ENCODE results near the gene OLIG2.

OLIG2 gene

DNA sequence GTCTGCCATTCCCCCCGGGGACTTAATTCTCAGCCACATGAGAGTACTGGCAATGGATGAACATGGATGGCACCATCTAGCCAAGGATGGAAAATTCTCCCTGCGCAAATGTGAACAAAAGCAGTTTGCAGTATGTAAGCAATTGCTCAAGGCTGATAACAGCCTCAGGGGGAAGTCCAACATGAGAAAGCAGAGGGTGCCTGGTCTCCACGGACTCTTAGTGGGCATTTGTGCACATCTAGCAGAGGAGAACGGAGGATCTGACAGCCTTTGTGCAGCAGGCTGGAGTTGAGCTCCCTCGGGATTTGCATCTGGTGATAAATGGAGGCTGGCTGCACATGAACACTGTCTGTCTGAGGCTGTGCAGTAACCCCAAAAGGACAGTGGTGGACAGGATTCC is 30.3 kb downstream of the OLIG2 start:
- no peak overlapping the region for H3K27ac ChIP-seq (ENCODE audit: low read depth, low read length)
- H3K4me3 ChIP-seq (ENCODE audit: low read depth, low read length) = no peak overlapping the region
- H3K36me3 ChIP-seq (ENCODE audit: control insufficient read depth, insufficient read depth, low read length) = no peaks in the 10 kb centered on the region
- peaks cover 40% of the 10 kb centered on the region for H3K27me3 ChIP-seq (ENCODE audit: control insufficient read depth, insufficient read depth, low read length)
- no peaks in the 10 kb centered on the region for H3K9me3 ChIP-seq (ENCODE audit: control insufficient read depth, insufficient read depth, low read depth, low read length)
- no peaks in the 10 kb centered on the region for H3K4me1 ChIP-seq (ENCODE audit: control insufficient read depth, insufficient read depth, low read length)
- H3K9ac ChIP-seq (ENCODE audit: low read length) = no peak overlapping the region

- Histone ChIP-seq H3K9me3 (ENCODE audit: control insufficient read depth, insufficient read depth, low read depth, low read length) (no peaks in the 10 kb centered on the region), H3K4me3 (ENCODE audit: low read depth, low read length) (no peak overlapping the region), H3K27ac (ENCODE audit: low read depth, low read length) (no peak overlapping the region), H3K36me3 (ENCODE audit: control insufficient read depth, insufficient read depth, low read length) (no peaks in the 10 kb centered on the region), H3K4me1 (ENCODE audit: control insufficient read depth, insufficient read depth, low read length) (no peaks in the 10 kb centered on the region), H3K9ac (ENCODE audit: low read length) (no peak overlapping the region), H3K27me3 (ENCODE audit: control insufficient read depth, insufficient read depth, low read length) (peaks cover 52% of the 10 kb centered on the region)
Observed at GRCh38 chr21:33057385-33057940, 31.7 kb downstream of the OLIG2 start.

GRCh38 chr21:33058527-33058926 is 32.8 kb downstream of the OLIG2 start:
- H3K9ac ChIP-seq (ENCODE audit: low read length) = no peak overlapping the region
- H3K4me3 ChIP-seq (ENCODE audit: low read depth, low read length) = no peak overlapping the region
- H3K36me3 ChIP-seq (ENCODE audit: control insufficient read depth, insufficient read depth, low read length) = no peaks in the 10 kb centered on the region
- H3K4me1 ChIP-seq (ENCODE audit: control insufficient read depth, insufficient read depth, low read length) = no peaks in the 10 kb centered on the region
- H3K27ac ChIP-seq (ENCODE audit: low read depth, low read length) = no peak overlapping the region
- peaks cover 56% of the 10 kb centered on the region for H3K27me3 ChIP-seq (ENCODE audit: control insufficient read depth, insufficient read depth, low read length)
- no peaks in the 10 kb centered on the region for H3K9me3 ChIP-seq (ENCODE audit: control insufficient read depth, insufficient read depth, low read depth, low read length)

GRCh38 chr21:33058957-33059356 is 33.2 kb downstream of the OLIG2 start:
- no peaks in the 10 kb centered on the region for H3K4me1 ChIP-seq (ENCODE audit: control insufficient read depth, insufficient read depth, low read length)
- no peak overlapping the region for H3K27ac ChIP-seq (ENCODE audit: low read depth, low read length)
- H3K4me3 ChIP-seq (ENCODE audit: low read depth, low read length) = no peak overlapping the region
- no peak overlapping the region for H3K9ac ChIP-seq (ENCODE audit: low read length)
- peaks cover 58% of the 10 kb centered on the region for H3K27me3 ChIP-seq (ENCODE audit: control insufficient read depth, insufficient read depth, low read length)
- H3K9me3 ChIP-seq (ENCODE audit: control insufficient read depth, insufficient read depth, low read depth, low read length) = no peaks in the 10 kb centered on the region
- H3K36me3 ChIP-seq (ENCODE audit: control insufficient read depth, insufficient read depth, low read length) = no peaks in the 10 kb centered on the region

- H3K27ac ChIP-seq (ENCODE audit: low read depth, low read length) = no peak overlapping the region
- peaks cover 62% of the 10 kb centered on the region for H3K27me3 ChIP-seq (ENCODE audit: control insufficient read depth, insufficient read depth, low read length)
- no peaks in the 10 kb centered on the region for H3K9me3 ChIP-seq (ENCODE audit: control insufficient read depth, insufficient read depth, low read depth, low read length)
- no peaks in the 10 kb centered on the region for H3K36me3 ChIP-seq (ENCODE audit: control insufficient read depth, insufficient read depth, low read length)
- H3K4me1 ChIP-seq (ENCODE audit: control insufficient read depth, insufficient read depth, low read length) = peaks cover 1% of the 10 kb centered on the region; the same call in 1 of the 2 replicates
- H3K4me3 ChIP-seq (ENCODE audit: low read depth, low read length) = no peak overlapping the region
- no peak overlapping the region for H3K9ac ChIP-seq (ENCODE audit: low read length)
Observed at GRCh38 chr21:33059380-33059841, 33.7 kb downstream of the OLIG2 start.

DNA sequence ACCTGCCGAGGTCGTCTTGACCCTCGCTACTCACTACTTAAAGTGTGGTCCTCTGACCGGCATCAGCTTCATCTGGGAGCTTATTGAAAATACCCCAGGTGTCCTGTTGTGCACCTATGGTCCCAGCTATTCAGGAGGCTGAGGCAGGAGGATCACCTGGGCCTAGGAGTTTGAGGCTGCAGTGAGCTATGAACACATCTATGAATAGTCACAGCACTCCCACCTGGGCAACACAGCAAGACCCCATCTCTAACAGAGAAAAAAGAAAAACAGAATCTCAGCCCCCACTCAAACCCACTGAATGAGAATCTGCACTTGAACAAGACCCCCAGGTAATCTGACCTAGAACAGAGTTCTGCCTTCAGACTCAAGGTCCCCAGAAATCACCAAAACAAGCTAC is 35.5 kb downstream of the OLIG2 start:
- Histone ChIP-seq H3K27ac (ENCODE audit: low read depth, low read length) (no peak overlapping the region), H3K4me3 (ENCODE audit: low read depth, low read length) (no peak overlapping the region), H3K27me3 (ENCODE audit: control insufficient read depth, insufficient read depth, low read length) (peaks cover 80% of the 10 kb centered on the region), H3K9me3 (ENCODE audit: control insufficient read depth, insufficient read depth, low read depth, low read length) (no peaks in the 10 kb centered on the region), H3K9ac (ENCODE audit: low read length) (no peak overlapping the region), H3K4me1 (ENCODE audit: control insufficient read depth, insufficient read depth, low read length) (peaks cover 6% of the 10 kb centered on the region; the same call in 1 of the 2 replicates), H3K36me3 (ENCODE audit: control insufficient read depth, insufficient read depth, low read length) (no peaks in the 10 kb centered on the region)

DNA sequence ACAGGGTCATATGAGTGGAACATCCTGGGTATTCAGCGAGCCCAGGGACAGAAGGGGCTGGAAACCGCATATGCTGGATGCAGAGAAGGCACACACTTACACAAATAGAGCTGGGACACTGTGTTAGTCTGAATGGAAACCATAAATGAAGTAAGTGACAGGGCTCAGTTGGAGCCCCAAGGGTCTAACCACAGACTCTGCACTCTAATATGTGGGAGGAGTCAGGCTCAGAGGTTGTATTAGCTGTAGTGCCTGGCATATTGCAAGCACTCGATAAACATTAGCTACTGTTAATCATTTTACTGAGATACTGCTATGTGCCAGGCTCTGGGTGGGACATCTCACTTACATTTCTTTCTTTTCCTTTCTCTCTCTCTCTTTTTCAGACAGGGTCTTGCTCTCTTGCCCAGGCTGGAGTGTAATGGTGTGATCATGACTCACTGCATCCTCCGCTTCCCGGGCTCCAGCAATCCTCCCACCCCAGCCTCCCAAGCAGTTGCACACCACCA is 37.7 kb downstream of the OLIG2 start:
- H3K27ac ChIP-seq (ENCODE audit: low read depth, low read length) = no peak overlapping the region
- H3K27me3 ChIP-seq (ENCODE audit: control insufficient read depth, insufficient read depth, low read length) = peaks cover 93% of the 10 kb centered on the region
- peaks cover 6% of the 10 kb centered on the region; the same call in 1 of the 2 replicates for H3K4me1 ChIP-seq (ENCODE audit: control insufficient read depth, insufficient read depth, low read length)
- no peak overlapping the region for H3K9ac ChIP-seq (ENCODE audit: low read length)
- no peaks in the 10 kb centered on the region for H3K9me3 ChIP-seq (ENCODE audit: control insufficient read depth, insufficient read depth, low read depth, low read length)
- no peaks in the 10 kb centered on the region for H3K36me3 ChIP-seq (ENCODE audit: control insufficient read depth, insufficient read depth, low read length)
- H3K4me3 ChIP-seq (ENCODE audit: low read depth, low read length) = no peak overlapping the region

- peaks cover 93% of the 10 kb centered on the region for H3K27me3 ChIP-seq (ENCODE audit: control insufficient read depth, insufficient read depth, low read length)
- H3K4me1 ChIP-seq (ENCODE audit: control insufficient read depth, insufficient read depth, low read length) = peaks cover 6% of the 10 kb centered on the region; the same call in 1 of the 2 replicates
- H3K36me3 ChIP-seq (ENCODE audit: control insufficient read depth, insufficient read depth, low read length) = no peaks in the 10 kb centered on the region
- H3K9me3 ChIP-seq (ENCODE audit: control insufficient read depth, insufficient read depth, low read depth, low read length) = peaks cover 4% of the 10 kb centered on the region; the same call in 1 of the 2 replicates
- H3K4me3 ChIP-seq (ENCODE audit: low read depth, low read length) = no peak overlapping the region
- H3K27ac ChIP-seq (ENCODE audit: low read depth, low read length) = no peak overlapping the region
- H3K9ac ChIP-seq (ENCODE audit: low read length) = no peak overlapping the region
Observed at GRCh38 chr21:33063907-33064622, 38.3 kb downstream of the OLIG2 start.

GRCh38 chr21:33064623-33065390 is 39.1 kb downstream of the OLIG2 start:
- peaks cover 4% of the 10 kb centered on the region; the same call in 1 of the 2 replicates for H3K9me3 ChIP-seq (ENCODE audit: control insufficient read depth, insufficient read depth, low read depth, low read length)
- H3K36me3 ChIP-seq (ENCODE audit: control insufficient read depth, insufficient read depth, low read length) = no peaks in the 10 kb centered on the region
- no peak overlapping the region for H3K27ac ChIP-seq (ENCODE audit: low read depth, low read length)
- H3K9ac ChIP-seq (ENCODE audit: low read length) = no peak overlapping the region
- H3K4me3 ChIP-seq (ENCODE audit: low read depth, low read length) = no peak overlapping the region
- H3K4me1 ChIP-seq (ENCODE audit: control insufficient read depth, insufficient read depth, low read length) = peaks cover 6% of the 10 kb centered on the region; the same call in 1 of the 2 replicates
- peaks cover 93% of the 10 kb centered on the region for H3K27me3 ChIP-seq (ENCODE audit: control insufficient read depth, insufficient read depth, low read length)

DNA sequence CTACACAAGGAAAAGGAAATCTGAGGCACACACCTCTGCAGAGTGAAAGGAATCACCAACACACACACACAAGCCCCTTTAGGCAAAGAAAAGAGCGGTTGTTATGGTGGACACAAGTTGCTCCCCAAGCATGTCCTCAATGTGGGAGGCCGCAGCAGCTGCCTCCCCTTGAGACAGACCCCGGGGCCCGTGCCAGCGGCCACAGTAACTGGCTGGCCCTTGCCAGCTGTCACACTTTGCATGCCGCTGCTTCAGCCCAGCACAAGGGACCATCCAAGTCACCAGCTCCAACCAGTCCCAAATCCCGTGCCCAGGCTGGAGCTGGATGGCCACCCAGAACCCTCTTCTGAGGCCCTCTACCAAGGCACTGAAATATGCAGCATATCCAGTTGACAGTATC is 41.3 kb downstream of the OLIG2 start:
- H3K36me3 ChIP-seq (ENCODE audit: control insufficient read depth, insufficient read depth, low read length) = no peaks in the 10 kb centered on the region
- peaks cover 4% of the 10 kb centered on the region; the same call in 1 of the 2 replicates for H3K9me3 ChIP-seq (ENCODE audit: control insufficient read depth, insufficient read depth, low read depth, low read length)
- H3K4me1 ChIP-seq (ENCODE audit: control insufficient read depth, insufficient read depth, low read length) = peaks cover 10% of the 10 kb centered on the region
- no peak overlapping the region for H3K27ac ChIP-seq (ENCODE audit: low read depth, low read length)
- H3K9ac ChIP-seq (ENCODE audit: low read length) = no peak overlapping the region
- peaks cover 94% of the 10 kb centered on the region for H3K27me3 ChIP-seq (ENCODE audit: control insufficient read depth, insufficient read depth, low read length)
- H3K4me3 ChIP-seq (ENCODE audit: low read depth, low read length) = no peak overlapping the region

DNA sequence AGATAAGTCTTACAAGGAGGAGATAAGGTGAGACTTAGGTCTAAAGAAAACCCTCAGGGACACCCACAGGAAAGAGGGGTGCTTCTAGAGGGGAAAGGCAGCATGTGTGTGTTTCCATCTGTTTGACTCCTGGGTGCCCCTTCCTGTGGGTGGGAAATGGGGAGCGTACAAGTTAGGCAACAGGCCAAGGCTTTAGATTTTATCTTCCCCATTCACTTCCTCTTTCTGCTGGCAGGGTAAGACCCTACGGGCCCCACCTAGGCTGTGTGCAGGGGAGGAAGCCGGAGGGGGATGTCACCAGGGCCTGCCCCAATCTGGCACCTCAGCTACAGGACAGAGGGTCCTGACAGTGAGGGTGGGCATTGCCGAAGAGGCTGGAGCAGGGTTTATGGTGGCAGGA is 41.7 kb downstream of the OLIG2 start:
- Histone ChIP-seq H3K4me3 (ENCODE audit: low read depth, low read length) (no peak overlapping the region), H3K4me1 (ENCODE audit: control insufficient read depth, insufficient read depth, low read length) (peaks cover 10% of the 10 kb centered on the region), H3K9me3 (ENCODE audit: control insufficient read depth, insufficient read depth, low read depth, low read length) (peaks cover 4% of the 10 kb centered on the region; the same call in 1 of the 2 replicates), H3K9ac (ENCODE audit: low read length) (no peak overlapping the region), H3K36me3 (ENCODE audit: control insufficient read depth, insufficient read depth, low read length) (no peaks in the 10 kb centered on the region), H3K27ac (ENCODE audit: low read depth, low read length) (no peak overlapping the region), H3K27me3 (ENCODE audit: control insufficient read depth, insufficient read depth, low read length) (peaks cover 96% of the 10 kb centered on the region)

Measured in HUES6 (cell line).